Endothelial cell of umbilical vein (primary cell): ENCODE data around the gene DYNC1H1. TPM values are rescaled to one million over a fixed set of nuclear protein-coding genes. Genes with fewer than 3 reads are reported as not detected.

Experiments
- BruUV-seq: library from RNA; stranded (reverse); fragments of 400-500 nt; replicated peaks from 2 replicates; lab custom pipeline; 2021; lab: Mats Ljungman, UMichigan
- CTCF ChIA-PET: fragments of 300-600, 350-600 bp; sonication (Branson Sonifier 250); formaldehyde crosslinking; loops from one replicate; lab custom pipeline; 2021; ENCODE audit warnings: antibody characterized with exemption, inconsistent platforms; lab: Charles Lee
- POLR2A ChIA-PET: fragments of 300-600, 350-600 bp; sonication (Branson Sonifier 250); formaldehyde crosslinking; loops from one replicate; lab custom pipeline; 2021; ENCODE audit warnings: antibody characterized with exemption, inconsistent platforms; lab: Charles Lee
- DNase-seq: peaks from one replicate; pipeline ENCODE4 v3.0.0-alpha.2; 2011; ENCODE audit warnings: low read depth, low spot score
- FAIRE-seq: peaks from 2 replicates; lab custom pipeline; 2011; peaks lifted over from hg19 to GRCh38; lab: Jason Lieb, UNC
- H2AFZ ChIP-seq: 2 replicates; pipeline ENCODE4 v1.6.0; 2012; ENCODE audit warnings: low read depth, low read length, control low read depth, inconsistent platforms
- H3K27ac ChIP-seq: 2 replicates; pipeline ENCODE4 v1.5.1; 2011; ENCODE audit warnings: low read depth, mild to moderate bottlenecking, control low read depth, low read length, moderate library complexity; ENCODE audit not compliant: insufficient read depth
- H3K27me3 ChIP-seq, 2 experiments: 2 replicates each; pipeline versions ENCODE4 v1.6.0 to v1.6.1; 2011; ENCODE audit warnings: low read length in 2 of 2, mixed read lengths in 1 of 2; ENCODE audit not compliant: control insufficient read depth in 2 of 2, insufficient read depth in 2 of 2
- H3K36me3 ChIP-seq, 2 experiments: 2 replicates in 1 of 2; 3 replicates in 1 of 2; pipeline ENCODE4 v1.5.1; 2011; ENCODE audit warnings: low read length in 2 of 2, mild to moderate bottlenecking in 1 of 2, moderate library complexity in 1 of 2; ENCODE audit not compliant: control insufficient read depth in 2 of 2, insufficient read depth in 2 of 2; ENCODE audit errors: extremely low read depth in 1 of 2
- H3K4me1 ChIP-seq: 3 replicates; pipeline ENCODE4 v1.5.1; 2011; ENCODE audit warnings: mild to moderate bottlenecking, low read length; ENCODE audit not compliant: control insufficient read depth, insufficient read depth; ENCODE audit errors: extremely low read depth
- H3K4me2 ChIP-seq: 2 replicates; pipeline ENCODE4 v1.6.1; 2011; ENCODE audit warnings: low read length, control low read depth, mixed read lengths; ENCODE audit not compliant: insufficient read depth
- H3K4me3 ChIP-seq, 3 experiments: fragments of 200-600 bp in 1 of 3; sonication (generic), shearing (Covaris generic) in 1 of 3; replicated peaks in 1 of 3; 2 replicates each; pipeline ENCODE4 v1.5.1; 2011 to 2016; ENCODE audit warnings: control low read depth in 3 of 3, low read length in 3 of 3, mild to moderate bottlenecking in 2 of 3, inconsistent platforms in 1 of 3, low read depth in 1 of 3, moderate library complexity in 1 of 3; ENCODE audit not compliant: insufficient read depth in 1 of 3
- H3K79me2 ChIP-seq: 2 replicates; pipeline ENCODE4 v1.6.0; 2012; ENCODE audit warnings: low read length, inconsistent platforms; ENCODE audit not compliant: control insufficient read depth, insufficient read depth
- H3K9ac ChIP-seq: replicated peaks from 2 replicates; pipeline ENCODE3; 2011; ENCODE audit warnings: low read length, control low read depth; ENCODE audit not compliant: insufficient read depth; ENCODE audit errors: extremely low read depth
- H3K9me1 ChIP-seq: replicated peaks from 3 replicates; pipeline ENCODE4 v1.6.0; 2011; ENCODE audit warnings: mild to moderate bottlenecking, low read length; ENCODE audit not compliant: control insufficient read depth, insufficient read depth; ENCODE audit errors: extremely low read depth
- H3K9me3 ChIP-seq: replicated peaks from 2 replicates; pipeline ENCODE4 v1.5.1; 2012; ENCODE audit warnings: low read length, inconsistent platforms; ENCODE audit not compliant: control insufficient read depth, insufficient read depth
- H4K20me1 ChIP-seq: replicated peaks from 2 replicates; pipeline ENCODE3; 2011; ENCODE audit warnings: mild to moderate bottlenecking, low read length; ENCODE audit not compliant: control insufficient read depth, insufficient read depth; ENCODE audit errors: extremely low read depth
- EZH2 ChIP-seq: IDR thresholded peaks from 2 replicates; pipeline ENCODE4 v1.6.1; 2012; ENCODE audit warnings: borderline replicate concordance, low read depth, mild to moderate bottlenecking, moderate library complexity, low read length, inconsistent platforms; ENCODE audit not compliant: severe bottlenecking
- FOS ChIP-seq: IDR thresholded peaks from 2 replicates; pipeline ENCODE4 v1.6.1; 2011; ENCODE audit warnings: mild to moderate bottlenecking, low read length, moderate library complexity, borderline replicate concordance; ENCODE audit not compliant: insufficient read depth
- GATA2 ChIP-seq: IDR thresholded peaks from 2 replicates; pipeline ENCODE4 v1.7.0; 2011; ENCODE audit warnings: low read depth, mild to moderate bottlenecking, moderate library complexity, mixed read lengths, low read length; ENCODE audit not compliant: insufficient read length, insufficient read depth
- JUN ChIP-seq: IDR thresholded peaks from 2 replicates; pipeline ENCODE4 v1.6.1; 2011; ENCODE audit warnings: borderline replicate concordance, low read depth; ENCODE audit not compliant: insufficient read length, insufficient read depth
- MYC ChIP-seq: IDR thresholded peaks from one replicate; pipeline ENCODE4 v1.6.1; 2011; ENCODE audit warnings: mild to moderate bottlenecking, low read depth, low read length
- POLR2A ChIP-seq: IDR thresholded peaks from 2 replicates; pipeline ENCODE4 v1.6.1; 2012; ENCODE audit warnings: low read depth, mild to moderate bottlenecking, control low read depth, low read length
- POLR2AphosphoS5 ChIP-seq: IDR thresholded peaks from 2 replicates; pipeline ENCODE4 v1.6.1; 2012; ENCODE audit warnings: low read depth, mild to moderate bottlenecking, control low read depth, low read length, moderate library complexity; ENCODE audit not compliant: insufficient read depth
- dilution Hi-C: fragments of 300-500 bp; cut with MboI; formaldehyde crosslinking; loops from one replicate; pipeline ENCODE4 v1.15.0; 2019; ENCODE audit warnings: low sequenced_read_pairs; ENCODE audit not compliant: extremely low pct_ligation_motif_present
- intact Hi-C: fragments of 100-400 bp; cut with micrococcal nuclease; formaldehyde crosslinking; loops from one replicate; pipeline ENCODE4 v1.10.0; 2022
- polyA plus RNA-seq, 4 experiments: library from polyadenylated mRNA; depleted of rRNA in 3 of 4; stranded (reverse) in 3 of 4; unstranded in 1 of 4; fragments of >200 nt; gene quantifications; 2 replicates each; pipeline versions ENCODE4 v1.2.1 to v1.2.3, GENCODE V29; 2011 to 2012; ENCODE audit warnings: missing spikeins in 1 of 4
- total RNA-seq: library from RNA; stranded (reverse); gene quantifications from 2 replicates; pipeline ENCODE4 v1.2.3, GENCODE V29; 2021
- TF ChIP-seq, protein P1 (sequence below): IDR thresholded peaks from 2 replicates; pipeline ENCODE4 v1.6.1; 2011; ENCODE audit not compliant: insufficient read depth, insufficient read length
- TF ChIP-seq, protein P2 (sequence below), 2 donors: IDR thresholded peaks; 1 replicate in 1 of 2; 2 replicates in 1 of 2; pipeline ENCODE4 v1.5.1; 2011; ENCODE audit warnings: low read length in 2 of 2, mild to moderate bottlenecking in 2 of 2, moderate library complexity in 2 of 2, control low read depth in 1 of 2, inconsistent platforms in 1 of 2, low read depth in 1 of 2; ENCODE audit not compliant: insufficient read depth in 1 of 2; ENCODE audit errors: extremely low read depth in 1 of 2

The DYNC1H1 gene
- total and polyA plus RNA-seq, 2 donors (not counting 3 experiments of a cell fraction or from before 2014, with no cell fraction given), result 254 to 648 TPM

DNA sequence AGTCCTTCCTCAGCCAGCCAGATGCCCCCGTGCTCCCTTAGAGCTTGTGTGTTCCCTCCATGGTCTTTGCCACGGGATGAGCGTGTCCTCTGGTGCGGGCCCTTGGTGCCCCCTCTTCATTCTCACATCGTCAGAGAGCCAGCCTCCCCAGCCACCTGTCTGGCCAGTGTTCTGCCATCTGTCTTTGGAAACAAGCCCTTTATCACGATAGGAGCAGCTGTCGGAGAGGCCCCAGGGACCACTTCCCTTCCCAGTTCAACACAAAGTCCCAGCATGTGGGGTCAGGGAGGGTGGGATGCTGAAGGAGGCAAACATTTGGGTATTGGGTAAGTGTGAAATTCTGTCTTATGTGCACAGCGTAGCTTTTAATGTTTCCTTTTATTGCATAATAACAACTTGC is 44.5 kb downstream of the DYNC1H1 start:
- Histone ChIP-seq H3K79me2 (no peaks in the 10 kb centered on the region), H3K4me2 (no peak overlapping the region), H3K4me1 (no peaks in the 10 kb centered on the region), H2AFZ (no peak overlapping the region), H3K27ac (no peak overlapping the region), H3K36me3 (peaks cover 62 to 72% of the 10 kb centered on the region in 2 experiments), H3K9me3 (no peaks in the 10 kb centered on the region), H3K9ac (no peak overlapping the region), H4K20me1 (no peaks in the 10 kb centered on the region), H3K27me3 (no peaks in the 10 kb centered on the region), H3K9me1 (no peaks in the 10 kb centered on the region), H3K4me3 (no peak overlapping the region)
- FAIRE-seq (no peak), DNase-seq (no peak)
- ChIA-PET POLR2A (no interaction called here), CTCF (interaction anchor here (1.2 kb wide), 1 partner anchor 109 kb away, joined by 3 read pairs; no protein-coding TSS in a partner anchor)
- dilution Hi-C loops, result no loop called here
- BruUV-seq, result no TSS peak
- intact Hi-C loops, result no loop called here
- TF ChIP-seq POLR2AphosphoS5 (no peak), POLR2A (no peak), GATA2 (no peak), JUN (no peak), FOS (no peak), EZH2 (no peak), MYC (no peak)
- TF ChIP-seq, protein P1, sequence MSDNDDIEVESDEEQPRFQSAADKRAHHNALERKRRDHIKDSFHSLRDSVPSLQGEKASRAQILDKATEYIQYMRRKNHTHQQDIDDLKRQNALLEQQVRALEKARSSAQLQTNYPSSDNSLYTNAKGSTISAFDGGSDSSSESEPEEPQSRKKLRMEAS, result no peak
- TF ChIP-seq, protein P2, sequence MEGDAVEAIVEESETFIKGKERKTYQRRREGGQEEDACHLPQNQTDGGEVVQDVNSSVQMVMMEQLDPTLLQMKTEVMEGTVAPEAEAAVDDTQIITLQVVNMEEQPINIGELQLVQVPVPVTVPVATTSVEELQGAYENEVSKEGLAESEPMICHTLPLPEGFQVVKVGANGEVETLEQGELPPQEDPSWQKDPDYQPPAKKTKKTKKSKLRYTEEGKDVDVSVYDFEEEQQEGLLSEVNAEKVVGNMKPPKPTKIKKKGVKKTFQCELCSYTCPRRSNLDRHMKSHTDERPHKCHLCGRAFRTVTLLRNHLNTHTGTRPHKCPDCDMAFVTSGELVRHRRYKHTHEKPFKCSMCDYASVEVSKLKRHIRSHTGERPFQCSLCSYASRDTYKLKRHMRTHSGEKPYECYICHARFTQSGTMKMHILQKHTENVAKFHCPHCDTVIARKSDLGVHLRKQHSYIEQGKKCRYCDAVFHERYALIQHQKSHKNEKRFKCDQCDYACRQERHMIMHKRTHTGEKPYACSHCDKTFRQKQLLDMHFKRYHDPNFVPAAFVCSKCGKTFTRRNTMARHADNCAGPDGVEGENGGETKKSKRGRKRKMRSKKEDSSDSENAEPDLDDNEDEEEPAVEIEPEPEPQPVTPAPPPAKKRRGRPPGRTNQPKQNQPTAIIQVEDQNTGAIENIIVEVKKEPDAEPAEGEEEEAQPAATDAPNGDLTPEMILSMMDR (IDR thresholded peaks at IDR 0.05; ENCODE audit: extremely low read depth in 1 of 2, insufficient read depth in 1 of 2, low read depth in 1 of 2, low read length in 2 of 2), result no peak
